GM10266 (cell line): ENCODE measurements around the gene KLC1.

Experiments
- DNase-seq: peaks from one replicate; pipeline ENCODE4 v3.0.0; 2012; ENCODE audit errors: extremely low spot score
- TF ChIP-seq, protein P1 (sequence below): IDR thresholded peaks from 2 replicates; pipeline ENCODE4 v1.5.1; 2012; ENCODE audit warnings: mild to moderate bottlenecking, low read depth; ENCODE audit not compliant: control insufficient read depth, insufficient read depth; ENCODE audit errors: missing control alignments

Gene KLC1

GRCh38 chr14:103625356-103626095, 3.5 kb upstream of the KLC1 start:
- TF ChIP-seq, protein P1, sequence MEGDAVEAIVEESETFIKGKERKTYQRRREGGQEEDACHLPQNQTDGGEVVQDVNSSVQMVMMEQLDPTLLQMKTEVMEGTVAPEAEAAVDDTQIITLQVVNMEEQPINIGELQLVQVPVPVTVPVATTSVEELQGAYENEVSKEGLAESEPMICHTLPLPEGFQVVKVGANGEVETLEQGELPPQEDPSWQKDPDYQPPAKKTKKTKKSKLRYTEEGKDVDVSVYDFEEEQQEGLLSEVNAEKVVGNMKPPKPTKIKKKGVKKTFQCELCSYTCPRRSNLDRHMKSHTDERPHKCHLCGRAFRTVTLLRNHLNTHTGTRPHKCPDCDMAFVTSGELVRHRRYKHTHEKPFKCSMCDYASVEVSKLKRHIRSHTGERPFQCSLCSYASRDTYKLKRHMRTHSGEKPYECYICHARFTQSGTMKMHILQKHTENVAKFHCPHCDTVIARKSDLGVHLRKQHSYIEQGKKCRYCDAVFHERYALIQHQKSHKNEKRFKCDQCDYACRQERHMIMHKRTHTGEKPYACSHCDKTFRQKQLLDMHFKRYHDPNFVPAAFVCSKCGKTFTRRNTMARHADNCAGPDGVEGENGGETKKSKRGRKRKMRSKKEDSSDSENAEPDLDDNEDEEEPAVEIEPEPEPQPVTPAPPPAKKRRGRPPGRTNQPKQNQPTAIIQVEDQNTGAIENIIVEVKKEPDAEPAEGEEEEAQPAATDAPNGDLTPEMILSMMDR, result no peak
- DNase-seq, result peak; percentile 31

- TF ChIP-seq, protein P1, result no peak
- DNase-seq, result no peak
Measured at GRCh38 chr14:103626146-103626850, 2.7 kb upstream of the KLC1 start.

DNA sequence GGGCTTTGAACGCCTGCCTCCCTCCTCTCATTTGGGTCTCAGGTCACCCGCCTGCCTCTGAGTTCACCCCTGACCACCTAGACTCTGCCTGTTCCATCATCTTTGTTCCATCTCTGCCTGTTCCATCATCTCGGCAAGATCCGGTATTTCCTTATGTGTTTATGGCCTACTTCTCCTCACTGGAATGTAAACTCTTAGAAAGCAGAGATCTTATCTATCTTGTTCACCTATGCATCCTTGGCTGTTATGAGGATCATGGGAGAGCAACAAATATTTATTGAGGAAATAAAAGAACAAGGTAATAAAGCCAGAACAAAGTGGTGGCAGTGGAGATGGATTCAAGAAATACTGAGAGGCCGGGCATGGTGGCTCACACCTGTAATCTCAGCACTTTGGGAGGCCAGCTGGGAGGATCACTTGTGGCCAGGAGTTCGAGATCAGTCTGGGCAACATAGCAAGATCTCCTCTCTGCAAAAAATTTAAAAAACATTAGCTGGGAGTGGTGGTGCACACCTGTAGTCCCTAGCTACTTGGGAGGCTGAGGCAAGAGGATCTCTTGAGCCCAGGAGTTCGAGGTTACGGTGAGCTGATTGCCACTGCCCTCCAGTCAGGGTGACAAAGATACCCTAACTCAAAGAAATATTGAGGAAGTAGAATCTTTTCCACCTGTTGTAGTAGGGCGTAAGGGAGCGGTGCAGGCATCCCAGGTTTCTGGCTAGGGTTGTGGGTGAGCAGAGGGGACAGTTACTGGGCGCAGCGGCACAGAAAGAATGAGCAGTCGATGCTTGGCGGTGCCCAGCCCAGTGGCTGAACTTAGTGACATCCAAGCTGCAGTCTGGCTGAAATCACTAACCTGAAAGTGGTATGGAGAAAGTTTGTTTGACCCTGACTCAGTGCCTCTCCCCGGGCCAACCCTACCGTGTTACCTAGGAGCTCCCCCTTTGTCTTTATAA, 1.7 kb upstream of the KLC1 start:
- no peak for DNase-seq

GRCh38 chr14:103628221-103628683, 759 bp upstream of the KLC1 start:
- peak; percentile 51 for DNase-seq
- TF ChIP-seq, protein P1, result no peak

More for the DNA sequence above, 1.7 kb upstream of the KLC1 start:
- TF ChIP-seq, protein P1, result no peak

DNA sequence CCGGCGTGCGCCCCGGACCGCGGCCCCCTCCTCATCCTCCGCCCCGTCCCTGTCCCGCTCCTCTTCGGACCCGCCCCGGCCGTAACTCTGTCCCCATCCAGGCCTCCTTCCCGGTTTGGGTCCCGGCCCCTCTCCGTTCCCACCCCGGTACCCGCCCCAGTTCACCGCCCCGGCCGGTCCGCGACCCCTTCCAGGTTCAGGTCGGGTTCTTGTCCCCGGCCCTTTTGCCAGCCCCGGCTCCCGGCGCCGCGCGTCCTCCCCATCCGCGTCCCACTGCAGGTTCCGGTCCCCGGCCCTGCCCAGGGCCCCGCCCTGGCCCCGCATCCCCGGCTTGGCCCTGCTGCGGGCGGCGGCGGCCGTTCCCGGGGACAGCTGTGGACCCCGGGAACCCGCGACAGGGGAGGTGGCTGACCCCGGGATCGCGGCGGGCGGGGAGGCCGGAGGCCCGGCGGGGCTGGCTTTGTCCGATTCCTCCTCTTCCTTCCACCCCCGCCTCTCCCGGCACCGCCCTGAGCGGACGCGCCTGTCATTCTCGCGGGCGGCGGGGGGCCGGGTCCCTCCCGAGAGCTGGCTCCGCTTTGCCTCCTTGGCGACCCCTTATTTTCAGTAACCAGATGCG, 601 bp downstream of the KLC1 start:
- TF ChIP-seq, protein P1, result no peak
- peak; percentile 78 for DNase-seq

DNA sequence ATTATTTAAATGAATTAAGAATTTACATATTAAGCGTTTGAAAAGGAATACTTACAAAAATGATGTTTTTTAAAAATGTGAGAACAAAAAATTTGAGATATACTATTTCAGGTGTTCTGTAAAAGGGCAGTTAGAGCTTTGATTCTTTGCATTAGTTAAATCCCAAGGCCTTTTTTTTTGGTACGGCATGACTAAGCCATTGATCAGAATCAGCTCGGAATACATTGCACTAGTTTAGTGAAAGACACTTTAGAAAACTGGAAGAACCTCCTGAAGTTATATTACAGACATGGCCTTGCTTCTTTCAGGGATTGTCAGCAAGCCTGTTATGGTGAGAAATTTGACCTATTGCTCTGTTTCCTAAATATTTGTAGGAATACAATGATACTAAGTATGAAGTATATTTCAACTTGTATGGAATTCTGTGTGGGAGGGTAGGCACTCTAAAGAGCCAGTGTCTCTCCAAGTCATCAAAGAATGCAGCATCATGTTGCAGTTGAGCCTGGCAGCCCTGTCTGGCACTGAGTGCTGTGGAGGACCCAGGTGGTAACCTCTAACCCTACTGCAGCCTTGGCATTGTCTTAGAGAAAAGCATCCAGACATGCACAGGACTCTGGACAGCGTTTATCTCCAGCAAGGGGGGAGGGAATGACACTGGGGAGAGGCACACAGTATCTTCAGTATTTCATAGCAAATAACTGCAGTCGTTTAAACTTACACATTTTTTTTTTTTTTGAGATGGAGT, 1.5 kb downstream of the KLC1 start:
- TF ChIP-seq, protein P1, result no peak
- DNase-seq, result no peak
